Glutamatergic neuron (in vitro differentiated cells): ENCODE measurements around the gene NMRK1. TPM values are rescaled to one million over a fixed set of nuclear protein-coding genes. Genes with fewer than 3 reads are reported as not detected.

Experiments used
- DNase-seq: peaks from one replicate; pipeline ENCODE4 v3.0.0; 2022
- H3K27ac Mint-ChIP-seq: one replicate; pipeline ENCODE4 v1.8.0; 2020; ENCODE audit warnings: mild to moderate bottlenecking, mixed read lengths, inconsistent platforms; ENCODE audit not compliant: unreplicated experiment
- H3K27me3 Mint-ChIP-seq: one replicate; pipeline ENCODE4 v1.8.0; 2020; ENCODE audit warnings: mild to moderate bottlenecking, moderate library complexity, mixed read lengths, inconsistent platforms; ENCODE audit not compliant: unreplicated experiment
- H3K36me3 Mint-ChIP-seq: one replicate; pipeline ENCODE4 v1.8.0; 2020; ENCODE audit warnings: mild to moderate bottlenecking, mixed read lengths, inconsistent platforms; ENCODE audit not compliant: unreplicated experiment
- H3K4me1 Mint-ChIP-seq: one replicate; pipeline ENCODE4 v1.8.0; 2020; ENCODE audit warnings: mild to moderate bottlenecking, low read depth, mixed read lengths, inconsistent platforms; ENCODE audit not compliant: unreplicated experiment
- H3K4me3 Mint-ChIP-seq: one replicate; pipeline ENCODE4 v1.8.0; 2020; ENCODE audit warnings: mild to moderate bottlenecking, mixed read lengths, inconsistent platforms; ENCODE audit not compliant: unreplicated experiment
- H3K9me3 Mint-ChIP-seq: one replicate; pipeline ENCODE4 v1.8.0; 2020; ENCODE audit warnings: mild to moderate bottlenecking, moderate library complexity, mixed read lengths, inconsistent platforms; ENCODE audit not compliant: unreplicated experiment
- CTCF ChIP-seq: fragments of 200-600 bp; sonication (generic); IDR thresholded peaks from one replicate; pipeline ENCODE4 v1.5.0; 2021; ENCODE audit not compliant: partially characterized antibody, unreplicated experiment
- total RNA-seq: library from RNA; stranded (reverse); fragmentation: NEBNext Ultra II Directional; extraction: Animal tissue kit (Norgen Biotek cat#: 25700); gene quantifications from one replicate; pipeline ENCODE4 v1.2.1, GENCODE V29; 2021; ENCODE audit not compliant: unreplicated experiment

Gene NMRK1
- total RNA-seq, 1 donor from 2014 or later: 6.1 TPM

GRCh38 chr9:75081632-75082031, 6.3 kb downstream of the NMRK1 start:
- no peaks in the 10 kb centered on the region for H3K27me3 Mint-ChIP-seq
- peaks cover 2% of the 10 kb centered on the region for H3K9me3 Mint-ChIP-seq
- no peak for TF ChIP-seq CTCF
- no peak overlapping the region for H3K27ac Mint-ChIP-seq
- DNase-seq: no peak
- no peaks in the 10 kb centered on the region for H3K36me3 Mint-ChIP-seq
- peaks cover 17% of the 10 kb centered on the region for H3K4me1 Mint-ChIP-seq
- H3K4me3 Mint-ChIP-seq: no peak overlapping the region

- no peak overlapping the region for H3K4me3 Mint-ChIP-seq
- no peaks in the 10 kb centered on the region for H3K27me3 Mint-ChIP-seq
- no peak for TF ChIP-seq CTCF
- H3K4me1 Mint-ChIP-seq: no peaks in the 10 kb centered on the region
- DNase-seq: no peak
- H3K27ac Mint-ChIP-seq: no peak overlapping the region
- H3K36me3 Mint-ChIP-seq: no peaks in the 10 kb centered on the region
- no peaks in the 10 kb centered on the region for H3K9me3 Mint-ChIP-seq
These were observed 15.1 kb downstream of the NMRK1 start for GRCh38 chr9:75072895-75073294.

- no peak for DNase-seq
- no peak for TF ChIP-seq CTCF
- Mint-ChIP-seq H3K27ac (no peak overlapping the region), H3K27me3 (no peaks in the 10 kb centered on the region), H3K4me1 (no peaks in the 10 kb centered on the region), H3K4me3 (no peak overlapping the region), H3K9me3 (no peaks in the 10 kb centered on the region), H3K36me3 (no peaks in the 10 kb centered on the region)
These were observed 16.3 kb downstream of the NMRK1 start for GRCh38 chr9:75071530-75072122.

GRCh38 chr9:75069171-75069570, 18.8 kb downstream of the NMRK1 start:
- no peaks in the 10 kb centered on the region for H3K27me3 Mint-ChIP-seq
- TF ChIP-seq CTCF: no peak
- no peaks in the 10 kb centered on the region for H3K9me3 Mint-ChIP-seq
- no peak for DNase-seq
- H3K4me1 Mint-ChIP-seq: no peaks in the 10 kb centered on the region
- H3K27ac Mint-ChIP-seq: no peak overlapping the region
- no peaks in the 10 kb centered on the region for H3K36me3 Mint-ChIP-seq
- H3K4me3 Mint-ChIP-seq: no peak overlapping the region

GRCh38 chr9:75067894-75068293, 20.1 kb downstream of the NMRK1 start:
- Mint-ChIP-seq H3K27me3 (no peaks in the 10 kb centered on the region), H3K36me3 (no peaks in the 10 kb centered on the region), H3K4me3 (no peak overlapping the region), H3K4me1 (peaks cover 7% of the 10 kb centered on the region), H3K9me3 (no peaks in the 10 kb centered on the region), H3K27ac (no peak overlapping the region)
- DNase-seq: no peak
- no peak for TF ChIP-seq CTCF
